ENCODE results near the gene TSC1. TPM values are rescaled to one million over a fixed set of nuclear protein-coding genes. Genes with fewer than 3 reads are reported as not detected.

The TSC1 gene
- total and polyA plus RNA-seq, 2 donors (not counting 3 experiments of a cell fraction or from before 2014, with no cell fraction given) = 43.9 to 51.2 TPM

GRCh38 chr9:132875159-132875558 lies 69.3 kb downstream of the TSC1 start:
- no peak overlapping the region for H3K4me2 ChIP-seq (ENCODE audit: insufficient read depth, low read length)
- no peaks in the 10 kb centered on the region for H4K20me1 ChIP-seq (replicated peaks; ENCODE audit: control insufficient read depth, extremely low read depth, insufficient read depth, low read length)
- peaks cover 2% of the 10 kb centered on the region for H3K4me1 ChIP-seq (ENCODE audit: control insufficient read depth, extremely low read depth, insufficient read depth, low read length)
- H3K27me3 ChIP-seq (ENCODE audit: control insufficient read depth in 2 of 2, insufficient read depth in 2 of 2, low read length in 2 of 2) = peaks cover 0 to 3% of the 10 kb centered on the region in 2 experiments
- H3K79me2 ChIP-seq (ENCODE audit: control insufficient read depth, insufficient read depth, low read length) = no peaks in the 10 kb centered on the region
- no TSS peak for BruUV-seq (replicated peaks)
- no peak overlapping the region for H2AFZ ChIP-seq (ENCODE audit: low read depth, low read length)
- H3K9me1 ChIP-seq (replicated peaks; ENCODE audit: control insufficient read depth, extremely low read depth, insufficient read depth, low read length) = no peaks in the 10 kb centered on the region
- H3K9ac ChIP-seq (replicated peaks; ENCODE audit: extremely low read depth, insufficient read depth, low read length) = no peak overlapping the region
- FAIRE-seq = no peak
- dilution Hi-C loops (cut with MboI; ENCODE audit: extremely low pct_ligation_motif_present, low sequenced_read_pairs) = no loop called here
- H3K36me3 ChIP-seq (ENCODE audit: control insufficient read depth in 2 of 2, extremely low read depth in 1 of 2, insufficient read depth in 2 of 2, low read length in 2 of 2) = no peaks in the 10 kb centered on the region
- H3K4me3 ChIP-seq (replicated peaks in 1 of 3; ENCODE audit: insufficient read depth in 1 of 3, low read depth in 1 of 3, low read length in 3 of 3) = no peak overlapping the region
- H3K9me3 ChIP-seq (replicated peaks; ENCODE audit: control insufficient read depth, insufficient read depth, low read length) = no peaks in the 10 kb centered on the region
- TF ChIP-seq FOS (IDR thresholded peaks at IDR 0.05; ENCODE audit: borderline replicate concordance, insufficient read depth, low read length) = no peak
- TF ChIP-seq MAX (IDR thresholded peaks at IDR 0.05; ENCODE audit: insufficient read depth, insufficient read length) = no peak
- TF ChIP-seq POLR2A (IDR thresholded peaks at IDR 0.05; ENCODE audit: low read depth, low read length) = no peak
- no peak for TF ChIP-seq EZH2 (IDR thresholded peaks at IDR 0.05; ENCODE audit: borderline replicate concordance, low read depth, low read length, severe bottlenecking)
- TF ChIP-seq CTCF (IDR thresholded peaks at IDR 0.05; ENCODE audit: extremely low read depth in 1 of 2, insufficient read depth in 1 of 2, low read depth in 1 of 2, low read length in 2 of 2) = no peak
- no peak for TF ChIP-seq MYC (IDR thresholded peaks at IDR 0.05; ENCODE audit: low read depth, low read length)
- no peak for TF ChIP-seq GATA2 (IDR thresholded peaks at IDR 0.05; ENCODE audit: insufficient read depth, insufficient read length, low read depth, low read length)
- TF ChIP-seq JUN (IDR thresholded peaks at IDR 0.05; ENCODE audit: borderline replicate concordance, insufficient read depth, insufficient read length, low read depth) = no peak
- TF ChIP-seq POLR2AphosphoS5 (IDR thresholded peaks at IDR 0.05; ENCODE audit: insufficient read depth, low read depth, low read length) = no peak
- POLR2A ChIA-PET = no interaction called here
- H3K27ac ChIP-seq (ENCODE audit: insufficient read depth, low read depth, low read length) = no peak overlapping the region
- no peak for DNase-seq (ENCODE audit: low read depth, low spot score)
- intact Hi-C loops (cut with micrococcal nuclease) = no loop called here
- CTCF ChIA-PET = no interaction called here
